Measurements from ENCODE around the gene CEP41.

DNA sequence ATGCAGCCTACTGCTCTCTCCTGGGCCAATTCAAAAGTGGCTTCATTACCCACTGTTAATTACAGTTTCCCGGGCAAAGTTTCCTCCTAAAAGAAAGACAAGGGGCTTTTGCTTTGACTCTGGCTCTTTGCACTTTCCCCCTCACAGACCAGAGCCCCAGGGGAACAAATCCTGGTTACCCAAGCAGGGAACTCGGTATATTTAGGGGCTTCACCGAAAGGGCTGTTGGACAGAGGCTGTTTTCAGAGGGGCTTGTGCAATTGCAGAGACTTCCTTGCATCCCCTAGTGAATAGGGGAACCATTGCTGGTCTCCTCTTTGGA is 53.5 kb downstream of the CEP41 start:
- TF ChIP-seq, protein P1, sequence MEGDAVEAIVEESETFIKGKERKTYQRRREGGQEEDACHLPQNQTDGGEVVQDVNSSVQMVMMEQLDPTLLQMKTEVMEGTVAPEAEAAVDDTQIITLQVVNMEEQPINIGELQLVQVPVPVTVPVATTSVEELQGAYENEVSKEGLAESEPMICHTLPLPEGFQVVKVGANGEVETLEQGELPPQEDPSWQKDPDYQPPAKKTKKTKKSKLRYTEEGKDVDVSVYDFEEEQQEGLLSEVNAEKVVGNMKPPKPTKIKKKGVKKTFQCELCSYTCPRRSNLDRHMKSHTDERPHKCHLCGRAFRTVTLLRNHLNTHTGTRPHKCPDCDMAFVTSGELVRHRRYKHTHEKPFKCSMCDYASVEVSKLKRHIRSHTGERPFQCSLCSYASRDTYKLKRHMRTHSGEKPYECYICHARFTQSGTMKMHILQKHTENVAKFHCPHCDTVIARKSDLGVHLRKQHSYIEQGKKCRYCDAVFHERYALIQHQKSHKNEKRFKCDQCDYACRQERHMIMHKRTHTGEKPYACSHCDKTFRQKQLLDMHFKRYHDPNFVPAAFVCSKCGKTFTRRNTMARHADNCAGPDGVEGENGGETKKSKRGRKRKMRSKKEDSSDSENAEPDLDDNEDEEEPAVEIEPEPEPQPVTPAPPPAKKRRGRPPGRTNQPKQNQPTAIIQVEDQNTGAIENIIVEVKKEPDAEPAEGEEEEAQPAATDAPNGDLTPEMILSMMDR (IDR thresholded peaks at IDR 0.05) = no peak
- TF ChIP-seq POLR2A (IDR thresholded peaks at IDR 0.05) = no peak
